ENCODE measurements around the gene STX10. TPM values are rescaled to one million over a fixed set of nuclear protein-coding genes. Genes with fewer than 3 reads are reported as not detected.

Gene STX10
- total RNA-seq, 6 experiments from 2014 or later = 48.5 to 63.4 (median 54.0) TPM

DNA sequence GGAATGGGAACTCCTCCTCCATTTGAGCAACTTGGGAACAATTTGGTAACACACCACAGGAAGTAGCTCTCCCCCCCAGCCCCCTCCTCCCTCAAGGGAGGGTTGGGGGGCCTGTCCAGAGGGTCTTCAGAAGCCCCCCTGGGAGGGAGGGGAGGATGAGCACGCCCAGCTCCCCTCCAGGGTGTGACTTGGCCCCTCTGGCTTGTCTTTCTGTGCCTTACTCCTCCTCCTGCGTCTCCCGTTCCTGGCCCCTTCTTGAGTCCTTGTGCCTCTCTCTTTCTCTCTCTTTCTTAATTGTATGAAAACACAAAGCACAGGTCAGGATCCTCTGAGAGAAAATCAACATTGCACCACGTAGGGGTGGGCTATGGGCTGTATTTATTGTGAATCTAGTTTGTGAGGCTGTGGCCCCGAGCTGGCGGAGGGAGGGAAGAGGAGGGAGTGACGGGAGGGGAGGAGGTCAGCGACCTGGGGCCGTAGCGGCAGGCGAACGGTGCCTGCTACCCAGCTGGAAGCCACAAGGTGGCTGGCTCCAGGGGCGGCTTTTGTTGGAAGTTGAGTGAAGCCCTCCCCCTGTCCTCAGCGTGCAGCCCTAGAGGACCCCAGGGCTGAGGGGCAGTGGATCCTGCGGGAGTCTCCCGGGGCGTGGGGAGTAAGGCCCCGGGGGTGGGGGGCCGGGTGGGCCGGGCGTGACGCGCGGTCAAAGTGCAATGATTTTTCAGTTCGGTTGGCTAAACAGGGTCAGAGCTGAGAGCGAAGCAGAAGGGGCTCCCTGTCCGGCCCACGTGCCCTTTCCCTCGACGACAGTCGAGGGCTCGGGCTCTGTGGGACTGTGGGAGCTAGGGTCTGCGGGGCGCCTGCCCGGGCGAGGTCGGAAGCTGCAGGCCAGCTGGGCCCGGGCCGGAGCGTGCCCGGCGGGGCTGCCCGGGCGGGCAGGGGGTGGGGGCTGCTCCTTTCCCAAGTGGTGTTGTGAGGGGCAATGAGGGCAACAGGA is 53.9 kb downstream of the STX10 start:
- Mint-ChIP-seq H3K36me3 (ENCODE audit: low read depth) (peaks cover 18% of the 10 kb centered on the region), H3K4me3 (no peak overlapping the region), H3K27me3 (ENCODE audit: insufficient read depth) (peaks cover 9% of the 10 kb centered on the region), H3K27ac (no peak overlapping the region), H3K9me3 (no peaks in the 10 kb centered on the region), H3K4me1 (ENCODE audit: low read depth) (peaks cover 18% of the 10 kb centered on the region)
- DNase-seq = no peak
- TF ChIP-seq, protein P1, sequence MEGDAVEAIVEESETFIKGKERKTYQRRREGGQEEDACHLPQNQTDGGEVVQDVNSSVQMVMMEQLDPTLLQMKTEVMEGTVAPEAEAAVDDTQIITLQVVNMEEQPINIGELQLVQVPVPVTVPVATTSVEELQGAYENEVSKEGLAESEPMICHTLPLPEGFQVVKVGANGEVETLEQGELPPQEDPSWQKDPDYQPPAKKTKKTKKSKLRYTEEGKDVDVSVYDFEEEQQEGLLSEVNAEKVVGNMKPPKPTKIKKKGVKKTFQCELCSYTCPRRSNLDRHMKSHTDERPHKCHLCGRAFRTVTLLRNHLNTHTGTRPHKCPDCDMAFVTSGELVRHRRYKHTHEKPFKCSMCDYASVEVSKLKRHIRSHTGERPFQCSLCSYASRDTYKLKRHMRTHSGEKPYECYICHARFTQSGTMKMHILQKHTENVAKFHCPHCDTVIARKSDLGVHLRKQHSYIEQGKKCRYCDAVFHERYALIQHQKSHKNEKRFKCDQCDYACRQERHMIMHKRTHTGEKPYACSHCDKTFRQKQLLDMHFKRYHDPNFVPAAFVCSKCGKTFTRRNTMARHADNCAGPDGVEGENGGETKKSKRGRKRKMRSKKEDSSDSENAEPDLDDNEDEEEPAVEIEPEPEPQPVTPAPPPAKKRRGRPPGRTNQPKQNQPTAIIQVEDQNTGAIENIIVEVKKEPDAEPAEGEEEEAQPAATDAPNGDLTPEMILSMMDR (IDR thresholded peaks at IDR 0.05) = peak; percentile 35; the same call in 1 of the 2 replicates

DNA sequence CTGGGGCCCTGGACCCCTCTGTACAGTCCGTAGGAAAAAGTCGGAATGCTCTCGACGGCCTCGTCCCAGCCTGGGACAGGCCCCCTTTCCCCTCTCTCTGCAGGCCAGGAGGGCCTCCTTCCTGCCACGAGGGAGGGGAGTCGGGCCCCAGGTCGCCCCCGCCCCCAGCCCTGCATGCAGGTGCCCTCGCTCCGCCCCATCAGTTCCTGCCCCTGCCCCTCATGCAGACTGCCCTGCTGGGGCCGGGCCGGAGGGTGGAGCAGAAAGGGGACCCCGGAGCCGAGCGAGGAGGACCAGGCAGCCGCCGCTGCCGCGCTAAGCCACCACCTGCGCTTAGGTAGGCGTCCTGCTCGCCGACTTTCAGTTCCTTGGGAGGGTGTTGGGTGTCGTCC is 54.8 kb downstream of the STX10 start:
- DNase-seq = no peak
- Mint-ChIP-seq H3K9me3 (no peaks in the 10 kb centered on the region), H3K4me3 (no peak overlapping the region), H3K4me1 (ENCODE audit: low read depth) (peaks cover 18% of the 10 kb centered on the region), H3K36me3 (ENCODE audit: low read depth) (peaks cover 18% of the 10 kb centered on the region), H3K27ac (no peak overlapping the region), H3K27me3 (ENCODE audit: insufficient read depth) (peaks cover 9% of the 10 kb centered on the region)
- TF ChIP-seq, protein P1 (IDR thresholded peaks at IDR 0.05) = no peak

DNA sequence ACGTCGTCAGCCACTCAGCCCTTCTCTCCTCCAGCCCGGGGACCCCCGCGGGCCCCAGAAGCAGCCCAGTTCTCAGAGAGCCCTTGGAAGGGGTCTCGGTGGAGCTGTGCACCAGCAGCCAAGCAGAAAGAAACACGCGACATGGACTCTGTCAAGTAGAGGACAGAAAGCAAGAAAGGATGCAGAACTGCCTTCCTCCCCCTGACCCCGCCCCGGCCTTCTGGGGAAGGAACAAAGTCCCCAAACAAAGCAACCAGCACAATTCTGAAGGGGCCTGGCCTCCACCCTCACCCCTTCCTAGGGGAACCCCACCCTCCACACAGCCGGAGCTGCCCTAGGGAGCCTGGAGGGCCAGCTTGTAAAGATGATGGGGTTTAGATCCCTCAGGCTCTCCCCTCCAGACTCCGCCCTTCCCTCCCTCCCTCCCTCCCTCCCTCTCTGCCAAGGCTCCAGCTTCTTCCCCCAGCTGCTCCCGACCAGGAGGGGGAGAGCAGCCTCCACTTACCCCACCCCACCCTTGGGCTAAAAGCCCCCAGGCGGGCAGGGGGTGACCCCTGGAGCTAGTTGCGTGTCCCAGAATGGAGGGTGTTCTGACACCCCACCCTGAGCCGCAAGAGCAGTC is 55.3 kb downstream of the STX10 start:
- TF ChIP-seq, protein P1 (IDR thresholded peaks at IDR 0.05) = no peak
- Mint-ChIP-seq H3K36me3 (ENCODE audit: low read depth) (peaks cover 14% of the 10 kb centered on the region), H3K4me1 (ENCODE audit: low read depth) (peaks cover 14% of the 10 kb centered on the region), H3K4me3 (no peak overlapping the region), H3K9me3 (no peaks in the 10 kb centered on the region), H3K27me3 (ENCODE audit: insufficient read depth) (peaks cover 6% of the 10 kb centered on the region), H3K27ac (no peak overlapping the region)
- no peak for DNase-seq

DNA sequence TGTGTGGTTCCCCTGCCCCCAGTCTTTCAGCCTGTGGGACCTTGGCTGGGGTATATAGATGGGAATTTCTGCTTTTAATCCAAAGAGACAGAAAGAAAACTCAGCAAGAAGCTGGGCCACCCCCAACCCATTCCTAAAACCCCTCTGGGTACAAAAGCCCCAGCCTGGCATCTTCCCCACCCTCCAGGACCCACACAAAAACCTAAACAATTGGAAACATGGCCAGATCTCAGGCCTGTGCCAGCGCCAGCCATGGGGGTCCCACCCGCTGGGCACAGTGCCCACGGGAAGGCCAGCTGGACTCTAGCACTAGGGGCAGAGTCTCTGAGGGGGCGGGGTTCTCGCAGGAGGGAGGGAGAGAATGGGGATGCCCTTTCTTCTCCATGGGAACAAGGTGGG is 56.1 kb downstream of the STX10 start:
- TF ChIP-seq, protein P1 (IDR thresholded peaks at IDR 0.05) = no peak; the same call in 1 of the 2 replicates
- Mint-ChIP-seq H3K4me1 (ENCODE audit: low read depth) (peaks cover 8% of the 10 kb centered on the region; the same call in 1 of the 2 replicates), H3K27ac (no peak overlapping the region), H3K9me3 (no peaks in the 10 kb centered on the region), H3K36me3 (ENCODE audit: low read depth) (peaks cover 12% of the 10 kb centered on the region), H3K4me3 (no peak overlapping the region), H3K27me3 (ENCODE audit: insufficient read depth) (peaks cover 4% of the 10 kb centered on the region)
- DNase-seq = no peak

Other genes starting within 250 kb of the STX10 start
- gene SYCE2, start 231.1 kb downstream of the STX10 start, total RNA-seq (2021; fragmentation: NEBNext Ultra II Directional; extraction: Animal tissue kit (Norgen Biotek cat#: 25700)) = 1 to 10 TPM in 3 of 6 experiments, under 1 TPM in 3; 0.28 to 1.7 (median 0.91) TPM
- 100 to 1,000 TPM in 1 of 6 experiments, 10 to 100 TPM in 5; 87.8 to 101 (median 90.4) TPM for gene FARSA, start 216.7 kb downstream of the STX10 start, total RNA-seq (2021; fragmentation: NEBNext Ultra II Directional; extraction: Animal tissue kit (Norgen Biotek cat#: 25700))
- 1,000 to 10,000 TPM; 1,716 to 2,461 (median 2,371) TPM for gene CALR, start 211.8 kb downstream of the STX10 start, total RNA-seq (2021; fragmentation: NEBNext Ultra II Directional; extraction: Animal tissue kit (Norgen Biotek cat#: 25700))
- 100 to 1,000 TPM; 108 to 140 (median 129) TPM for gene RAD23A, start 204.5 kb downstream of the STX10 start, total RNA-seq (2021; fragmentation: NEBNext Ultra II Directional; extraction: Animal tissue kit (Norgen Biotek cat#: 25700))
- gene GADD45GIP1, start 193.2 kb downstream of the STX10 start, total RNA-seq (2021; fragmentation: NEBNext Ultra II Directional; extraction: Animal tissue kit (Norgen Biotek cat#: 25700)) = 10 to 100 TPM; 34.3 to 54.3 (median 46.9) TPM
- gene DAND5, start 180.8 kb downstream of the STX10 start, total RNA-seq (2021; fragmentation: NEBNext Ultra II Directional; extraction: Animal tissue kit (Norgen Biotek cat#: 25700)) = not detected
- gene NFIX, start 154.9 kb downstream of the STX10 start, total RNA-seq (2021; fragmentation: NEBNext Ultra II Directional; extraction: Animal tissue kit (Norgen Biotek cat#: 25700)) = 100 to 1,000 TPM; 129 to 161 (median 142) TPM
- 1 to 10 TPM; 1.5 to 5.1 (median 4.2) TPM for gene LYL1, start 47.5 kb downstream of the STX10 start, total RNA-seq (2021; fragmentation: NEBNext Ultra II Directional; extraction: Animal tissue kit (Norgen Biotek cat#: 25700))
- 10 to 100 TPM; 36.3 to 49.9 (median 39.6) TPM for gene TRMT1, start 33.6 kb downstream of the STX10 start, total RNA-seq (2021; fragmentation: NEBNext Ultra II Directional; extraction: Animal tissue kit (Norgen Biotek cat#: 25700))
- 100 to 1,000 TPM; 126 to 146 (median 139) TPM for gene NACC1, start 32.1 kb downstream of the STX10 start, total RNA-seq (2021; fragmentation: NEBNext Ultra II Directional; extraction: Animal tissue kit (Norgen Biotek cat#: 25700))
- gene IER2, start within 50 bp of the STX10 start, total RNA-seq (2021; fragmentation: NEBNext Ultra II Directional; extraction: Animal tissue kit (Norgen Biotek cat#: 25700)) = 10 to 100 TPM; 68.9 to 91.2 (median 87.7) TPM

Data from HFFc6 (cell line).